T-helper 2 cell treated with Interferon-gamma antibody and Interleukin-4, amounts not matched to agents 100 ng/mL and 5 ng/mL, for 36 hours (primary cell): ENCODE measurements around the gene PRKCH. TPM values are rescaled to one million over a fixed set of nuclear protein-coding genes. Genes with fewer than 3 reads are reported as not detected.

Source experiments
- intact Hi-C: fragments of 100-400 bp; cut with micrococcal nuclease; formaldehyde crosslinking; loops from one replicate; pipeline ENCODE4 v1.15.1; 2023
- total RNA-seq: library from RNA; stranded (reverse); gene quantifications from 2 replicates; pipeline ENCODE4 v1.2.3, GENCODE V29; 2022

PRKCH gene
- total RNA-seq, 1 donor from 2014 or later, result 169 TPM

- intact Hi-C loops, result no loop called here
These were observed 215.5 kb downstream of the PRKCH start for GRCh38 chr14:61536661-61537562.

- intact Hi-C loops, result no loop called here
These were observed 216.4 kb downstream of the PRKCH start for GRCh38 chr14:61537563-61538463.

GRCh38 chr14:61538464-61539022 lies 217.2 kb downstream of the PRKCH start:
- intact Hi-C loops, result no loop called here

- intact Hi-C loops, result no loop called here
These were observed 218.3 kb downstream of the PRKCH start for GRCh38 chr14:61539631-61540030.

GRCh38 chr14:61540931-61541330 lies 219.6 kb downstream of the PRKCH start:
- intact Hi-C loops, result no loop called here

GRCh38 chr14:61542848-61543790 lies 221.7 kb downstream of the PRKCH start:
- intact Hi-C loops, result no loop called here

- intact Hi-C loops, result no loop called here
These were observed 222.6 kb downstream of the PRKCH start for GRCh38 chr14:61543946-61544345.

GRCh38 chr14:61544448-61545330 lies 223.3 kb downstream of the PRKCH start:
- intact Hi-C loops, result no loop called here

- intact Hi-C loops, result no loop called here
These were observed 224.5 kb downstream of the PRKCH start for GRCh38 chr14:61545726-61546455.

- intact Hi-C loops, result no loop called here
These were observed 226.0 kb downstream of the PRKCH start for GRCh38 chr14:61547186-61548069.

GRCh38 chr14:61549425-61549824 lies 228.0 kb downstream of the PRKCH start:
- intact Hi-C loops, result no loop called here

GRCh38 chr14:61551384-61551783 lies 230.0 kb downstream of the PRKCH start:
- intact Hi-C loops, result no loop called here

- intact Hi-C loops, result no loop called here
These were observed 230.9 kb downstream of the PRKCH start for GRCh38 chr14:61552241-61552640.

- intact Hi-C loops, result no loop called here
These were observed 232.6 kb downstream of the PRKCH start for GRCh38 chr14:61553730-61554641.

GRCh38 chr14:61555056-61555838 lies 233.9 kb downstream of the PRKCH start:
- intact Hi-C loops, result no loop called here

GRCh38 chr14:61556455-61556854 lies 235.1 kb downstream of the PRKCH start:
- intact Hi-C loops, result no loop called here
